CMK (cell line): Measurements from ENCODE around the gene C17orf100.
"Not testable (repeated sequence)": the region's sequence is repeated elsewhere in the genome, so short reads cannot be mapped to it uniquely, and the experiment has no call there.

Experiments
- DNase-seq: peaks from one replicate; pipeline ENCODE4 v3.0.0-alpha.2; 2010; ENCODE audit warnings: low read depth

C17orf100 gene

GRCh38 chr17:6641247-6641863, 10.2 kb upstream of the C17orf100 start:
- no peak for DNase-seq

GRCh38 chr17:6642592-6642991, 9.0 kb upstream of the C17orf100 start:
- DNase-seq, result no peak

DNA sequence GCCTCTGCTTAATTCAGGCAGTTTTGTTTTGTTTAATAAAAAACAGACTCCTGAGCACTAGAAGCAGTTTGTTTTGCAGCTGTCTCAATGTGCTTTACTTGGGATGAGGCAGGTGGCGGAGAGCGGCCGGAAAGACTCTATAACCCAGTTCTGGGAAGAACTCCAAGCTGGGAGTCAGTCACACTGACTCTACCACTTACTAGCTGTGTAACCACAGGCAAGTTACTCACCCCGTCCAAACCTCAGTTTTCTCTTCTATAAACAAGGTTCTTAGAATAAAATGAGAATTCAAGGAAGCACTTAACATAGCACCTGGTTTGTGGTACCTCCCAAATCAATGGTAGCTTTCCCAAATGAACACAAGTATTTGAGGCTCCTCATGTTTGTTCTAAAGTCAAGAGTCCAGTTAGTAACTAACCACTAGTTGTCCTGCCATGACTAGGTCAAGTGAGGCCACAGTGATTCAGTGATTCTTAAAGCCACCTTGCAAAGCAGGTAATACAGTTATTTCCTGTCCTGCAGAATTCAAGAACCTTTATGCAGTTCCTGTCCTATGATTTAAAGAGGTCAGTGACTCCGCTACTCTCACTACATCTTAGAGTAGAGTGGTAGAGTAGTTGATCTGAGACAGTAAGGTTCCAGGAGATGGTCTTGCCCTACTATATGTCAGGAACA, 8.0 kb upstream of the C17orf100 start:
- no peak for DNase-seq

DNA sequence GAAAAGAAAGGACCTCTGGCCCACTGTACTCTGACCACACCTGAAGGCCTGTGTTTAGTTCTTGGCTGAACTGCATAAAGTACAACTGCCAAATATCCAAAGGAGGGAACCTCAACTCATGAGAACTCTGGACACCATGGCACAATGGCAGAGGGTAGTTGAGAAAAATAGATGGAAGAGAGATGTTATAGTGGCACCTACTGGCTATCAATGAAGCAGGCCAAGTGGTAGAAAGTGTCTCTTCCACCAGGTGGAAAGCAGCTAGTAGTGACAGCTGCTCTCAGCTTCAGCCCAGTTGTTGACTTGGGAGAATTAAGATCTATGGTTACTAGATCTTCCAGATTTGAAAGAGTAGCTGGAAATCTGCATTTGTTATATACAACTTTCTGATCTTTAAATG, 3.4 kb upstream of the C17orf100 start:
- DNase-seq, result no peak

DNA sequence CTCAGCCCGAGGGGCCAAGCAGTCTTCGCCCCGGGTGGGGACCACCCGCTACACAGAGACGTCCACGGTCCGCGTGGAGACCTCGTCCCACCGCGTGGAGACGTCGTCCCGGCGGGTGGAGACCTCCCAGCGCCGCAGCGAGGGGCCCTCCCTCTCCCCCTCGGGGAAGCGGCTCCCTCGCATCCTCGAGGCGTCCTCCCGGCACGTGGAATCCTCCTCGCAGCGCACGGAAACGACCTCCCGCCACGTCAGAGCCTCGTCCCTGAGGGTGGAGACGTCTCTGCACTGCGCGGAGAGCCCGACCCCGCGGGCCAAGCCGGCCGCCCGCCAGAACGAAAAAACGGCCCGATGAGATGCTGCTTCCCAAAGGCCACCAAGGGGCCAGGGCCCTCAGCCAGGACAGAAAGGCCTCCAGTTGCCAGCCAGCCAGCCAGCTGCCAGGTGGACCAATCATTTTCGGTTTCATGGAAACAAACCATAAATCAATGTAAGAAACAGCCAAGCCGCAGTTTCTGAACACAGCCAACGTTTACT, 424 bp downstream of the C17orf100 start:
- no peak for DNase-seq

- no peak for DNase-seq
Observed at GRCh38 chr17:6654841-6655731, 3.5 kb downstream of the C17orf100 start.

GRCh38 chr17:6655732-6656361, 4.3 kb downstream of the C17orf100 start:
- DNase-seq, result not testable (repeated sequence)

DNA sequence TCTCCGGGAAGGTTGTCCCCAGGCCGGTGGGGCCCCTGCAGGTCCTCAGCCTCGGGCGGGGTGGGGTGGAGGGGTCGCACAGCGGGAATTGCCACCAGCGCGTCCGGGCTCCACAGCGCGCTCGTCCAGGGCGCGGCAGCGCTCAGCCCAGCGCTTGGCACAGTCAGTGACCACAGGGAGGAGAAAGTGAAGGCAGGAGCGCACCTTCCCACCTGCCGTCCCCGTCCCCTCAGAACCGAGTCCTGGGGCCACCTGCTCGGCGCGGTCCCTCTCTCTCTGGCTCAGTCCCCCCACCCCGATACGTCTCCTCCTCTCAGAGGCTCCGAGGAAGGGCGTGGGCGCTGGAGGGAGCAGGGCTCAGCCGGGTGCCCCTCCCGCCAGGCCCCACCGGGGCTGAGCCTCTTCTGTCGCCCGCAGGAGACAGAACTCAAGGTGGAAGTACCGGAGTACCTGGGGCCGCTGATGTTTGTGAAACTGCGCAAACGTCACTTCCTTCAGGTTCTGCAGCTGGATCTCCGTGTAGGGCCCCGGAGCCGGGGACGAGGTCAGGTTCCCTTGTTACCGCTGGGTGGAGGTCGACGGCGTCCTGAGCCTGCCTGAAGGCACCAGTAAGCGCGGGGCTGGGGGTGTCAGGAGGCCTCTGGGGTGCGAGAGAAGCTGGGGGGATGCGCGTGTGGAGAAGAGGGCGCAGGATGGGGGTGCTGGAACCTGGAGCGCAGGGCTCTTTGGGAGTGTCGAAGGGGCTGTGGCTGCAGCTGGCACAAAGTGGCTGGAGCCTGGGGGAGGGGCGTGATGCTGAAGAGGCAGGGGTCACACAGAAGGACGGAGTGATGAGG, 5.5 kb downstream of the C17orf100 start:
- not testable (repeated sequence) for DNase-seq

DNA sequence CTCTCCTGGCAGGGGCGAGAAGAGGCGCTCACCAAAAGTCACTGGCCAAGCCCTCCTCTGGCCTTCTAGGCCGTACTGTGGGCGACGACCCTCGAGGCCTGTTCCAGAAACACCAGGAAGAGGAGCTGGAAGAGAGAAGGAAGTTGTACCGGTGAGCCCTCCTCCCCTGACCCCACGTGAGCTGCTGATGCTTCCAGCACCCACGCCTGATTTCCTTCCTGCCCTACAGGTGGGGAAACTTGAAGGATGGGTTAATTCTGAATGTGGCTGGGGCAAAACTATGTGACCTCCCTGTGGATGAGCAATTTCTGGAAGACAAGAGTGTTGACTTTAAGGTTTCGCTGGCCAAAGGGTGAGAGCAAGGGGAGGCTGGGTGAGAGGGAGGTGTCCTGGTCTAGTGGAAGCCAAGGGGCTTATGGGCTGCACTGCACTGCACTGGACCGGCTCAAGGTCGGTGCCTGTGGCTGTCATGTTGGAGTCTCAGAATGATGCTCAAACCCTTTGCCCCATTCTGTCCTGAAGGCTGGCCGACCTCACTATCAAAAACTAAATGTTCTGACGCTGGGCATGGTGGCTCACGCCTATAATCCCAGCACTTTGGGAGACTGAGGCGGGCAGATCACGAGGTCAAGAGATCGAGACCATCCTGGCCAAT, 6.2 kb downstream of the C17orf100 start:
- no peak for DNase-seq

DNA sequence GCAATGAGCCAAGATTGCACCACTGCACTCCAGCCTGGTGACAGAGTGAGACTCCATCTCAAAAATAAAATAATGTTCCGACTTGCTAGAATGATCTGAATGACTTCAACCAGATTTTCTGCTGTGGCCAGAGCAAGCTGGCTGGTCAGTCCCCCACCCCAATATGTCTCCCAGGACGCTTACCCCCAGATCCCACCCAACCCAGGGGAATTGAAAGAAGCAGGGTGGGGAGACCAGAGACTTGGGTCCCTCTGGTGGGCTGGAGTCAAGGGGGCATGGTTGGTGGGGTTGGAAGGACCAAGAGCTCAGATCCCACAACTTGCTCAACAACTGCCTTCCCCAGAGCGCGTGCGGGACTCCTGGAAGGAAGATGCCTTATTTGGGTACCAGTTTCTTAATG, 6.8 kb downstream of the C17orf100 start:
- not testable (repeated sequence) for DNase-seq

DNA sequence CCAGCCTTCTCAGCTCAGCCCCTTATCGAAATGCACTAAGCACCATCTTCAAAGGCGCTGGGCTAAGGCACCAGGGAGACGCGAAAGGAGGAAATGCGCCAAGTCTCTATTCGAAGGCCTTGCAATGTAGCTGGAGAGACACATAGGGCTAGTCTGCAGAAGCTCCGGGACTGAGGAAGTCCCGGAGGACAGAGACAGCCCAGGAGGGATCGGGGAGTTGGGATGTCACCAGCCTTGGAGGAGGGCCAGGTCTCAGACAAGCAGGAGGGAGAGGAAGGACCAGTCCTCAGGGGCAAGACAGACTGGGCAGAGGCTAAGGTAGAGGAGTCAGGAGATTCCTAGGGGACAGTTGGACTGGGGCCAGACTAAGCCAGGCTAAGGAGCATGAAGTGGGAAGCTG, 8.5 kb downstream of the C17orf100 start:
- no peak for DNase-seq

DNA sequence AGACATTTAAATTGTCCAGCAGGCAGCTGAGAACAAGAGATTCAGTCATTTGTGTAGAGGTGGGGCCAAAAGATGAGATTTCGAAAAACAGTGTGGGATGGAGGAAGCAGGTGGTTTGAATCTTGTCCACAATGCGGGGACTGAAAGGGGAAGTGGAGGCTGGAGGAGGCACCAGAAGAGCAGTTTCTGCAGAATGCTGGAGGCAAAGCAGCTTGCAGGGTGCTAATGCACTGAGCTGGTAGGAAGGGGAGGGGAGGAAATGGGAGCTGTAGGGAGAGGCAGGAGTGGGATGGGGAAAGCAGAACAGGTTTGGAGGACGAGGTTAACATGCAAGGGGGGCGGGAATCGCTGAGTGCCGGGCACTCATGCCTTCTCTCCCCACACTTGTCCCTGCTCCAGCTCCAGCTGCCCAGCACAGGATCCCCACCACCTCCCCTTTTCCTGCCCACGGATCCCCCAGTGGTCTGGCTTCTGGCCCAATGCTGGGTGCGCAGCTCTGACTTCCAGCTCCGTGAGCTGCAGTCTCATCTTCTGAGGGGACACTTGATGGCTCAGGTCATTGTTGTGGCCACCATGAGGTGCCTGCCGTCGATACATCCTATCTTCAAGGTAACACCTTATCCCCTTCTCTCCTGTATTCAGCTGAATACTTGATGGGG, 9.4 kb downstream of the C17orf100 start:
- DNase-seq, result no peak

GRCh38 chr17:6661464-6661848, 9.9 kb downstream of the C17orf100 start:
- DNase-seq, result no peak

DNA sequence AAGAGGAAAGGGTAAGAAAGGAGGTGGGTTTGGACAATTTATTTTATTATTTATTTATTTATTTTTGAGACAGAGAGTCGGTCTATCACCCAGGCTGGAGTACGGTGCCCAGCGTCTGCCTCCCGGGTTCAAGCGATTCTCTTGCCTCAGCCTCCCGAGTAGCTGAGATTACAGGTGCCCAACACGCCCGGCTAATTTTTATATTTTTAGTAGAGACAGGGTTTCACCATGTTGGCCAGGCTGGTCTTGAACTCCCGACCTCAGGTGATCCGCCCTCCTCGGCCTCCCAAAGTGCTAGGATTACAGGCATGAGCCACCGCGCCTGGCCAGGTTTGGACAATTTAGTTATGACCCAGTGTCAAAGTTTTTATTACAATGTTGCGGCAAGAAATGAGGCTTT, 11.6 kb downstream of the C17orf100 start:
- DNase-seq, result not testable (repeated sequence)

DNA sequence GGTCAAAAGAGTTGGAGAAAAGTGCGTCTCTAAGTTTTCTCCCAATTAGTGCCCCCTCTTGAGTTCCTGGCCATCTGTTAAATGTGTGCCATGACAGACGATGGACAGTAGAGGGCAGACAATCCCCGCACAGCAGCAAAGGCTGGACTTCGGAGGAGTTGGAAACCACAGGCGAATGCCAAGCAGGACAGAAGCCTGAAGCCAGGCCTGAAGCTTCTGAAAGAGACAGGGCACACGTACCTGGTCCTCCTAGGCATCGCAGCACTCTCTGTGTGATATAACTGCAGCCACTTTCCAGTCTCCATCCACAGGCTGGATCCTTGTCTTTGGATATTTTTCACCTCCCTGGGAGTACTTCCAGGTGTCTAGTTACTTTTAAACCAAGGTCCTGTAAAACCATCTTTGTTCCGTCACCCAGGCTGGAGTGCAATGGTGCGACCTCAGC, 14.5 kb downstream of the C17orf100 start:
- DNase-seq, result no peak

GRCh38 chr17:6666557-6666956, 15.0 kb downstream of the C17orf100 start:
- DNase-seq, result no peak

DNA sequence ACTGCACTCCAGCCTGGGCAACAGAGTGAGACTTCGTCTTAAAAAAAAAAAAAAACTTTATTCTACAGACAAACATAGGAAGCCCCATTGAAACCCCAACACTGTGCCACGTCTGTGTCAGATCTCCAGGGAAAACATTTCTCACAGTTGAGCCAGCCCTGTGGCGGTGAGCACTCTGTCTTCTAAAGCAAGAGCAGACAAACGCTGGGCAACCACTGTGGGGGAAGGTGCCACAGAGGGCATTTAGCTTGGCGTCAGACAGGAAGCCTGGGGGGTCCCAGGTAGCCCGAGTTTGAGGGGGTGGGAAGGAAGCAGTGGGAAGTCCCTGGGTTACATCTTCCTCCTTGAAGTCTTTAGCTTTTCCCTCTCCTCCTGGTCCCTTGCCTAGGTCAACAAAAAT, 16.0 kb downstream of the C17orf100 start:
- DNase-seq, result no peak

DNA sequence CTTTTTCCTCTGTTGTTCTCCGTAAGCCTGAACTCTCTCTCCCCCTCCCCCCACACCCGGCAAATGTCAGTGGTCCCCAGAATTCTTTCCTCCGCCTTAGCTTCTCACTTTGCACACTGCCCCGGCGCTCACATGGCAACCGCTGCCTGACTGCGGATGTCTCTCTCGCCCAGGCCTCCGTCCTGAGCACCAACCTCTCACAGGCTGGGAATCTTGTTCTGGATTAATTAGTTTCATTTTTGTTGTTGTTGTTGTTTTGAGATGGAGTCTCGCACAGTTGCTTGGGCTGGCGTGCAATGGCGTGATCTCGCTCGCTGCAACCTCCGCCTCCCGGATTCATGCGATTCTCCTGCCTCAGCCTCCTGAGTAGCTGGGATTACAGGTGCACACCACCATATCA, 16.7 kb downstream of the C17orf100 start:
- DNase-seq, result no peak

GRCh38 chr17:6668727-6669425, 17.3 kb downstream of the C17orf100 start:
- no peak for DNase-seq
